AG09319 (cell line): ENCODE data around the gene IL11.

Experiments used
- DNase-seq: peaks from one replicate; pipeline ENCODE4 v3.0.0-alpha.2; 2010; ENCODE audit warnings: low read depth; ENCODE audit errors: extremely low read depth
- TF ChIP-seq, protein P1 (sequence below): IDR thresholded peaks from 2 replicates; pipeline ENCODE4 v1.5.1; 2011; ENCODE audit warnings: low read depth, mild to moderate bottlenecking, inconsistent platforms, low read length, moderate library complexity

The IL11 gene

DNA sequence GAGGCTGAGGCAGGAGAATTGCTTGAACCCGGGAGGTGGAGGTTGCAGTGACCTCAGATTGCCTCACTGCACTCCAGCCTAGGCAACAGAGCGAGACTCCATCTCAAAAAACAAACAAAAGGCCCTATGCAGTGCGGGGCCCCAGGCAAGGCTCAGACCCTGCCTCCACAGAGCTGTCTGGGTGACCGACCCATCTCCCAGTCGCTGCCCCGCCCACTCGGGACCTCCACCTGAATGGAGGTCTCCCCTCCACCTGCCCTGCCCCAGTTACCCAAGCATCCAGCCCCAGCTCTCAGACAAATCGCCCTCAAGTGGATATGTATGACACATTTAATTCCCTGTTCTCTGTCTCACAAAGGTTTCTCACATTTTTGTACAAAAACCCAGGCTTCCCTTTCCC, 5.0 kb downstream of the IL11 start:
- DNase-seq: no peak
- TF ChIP-seq, protein P1, sequence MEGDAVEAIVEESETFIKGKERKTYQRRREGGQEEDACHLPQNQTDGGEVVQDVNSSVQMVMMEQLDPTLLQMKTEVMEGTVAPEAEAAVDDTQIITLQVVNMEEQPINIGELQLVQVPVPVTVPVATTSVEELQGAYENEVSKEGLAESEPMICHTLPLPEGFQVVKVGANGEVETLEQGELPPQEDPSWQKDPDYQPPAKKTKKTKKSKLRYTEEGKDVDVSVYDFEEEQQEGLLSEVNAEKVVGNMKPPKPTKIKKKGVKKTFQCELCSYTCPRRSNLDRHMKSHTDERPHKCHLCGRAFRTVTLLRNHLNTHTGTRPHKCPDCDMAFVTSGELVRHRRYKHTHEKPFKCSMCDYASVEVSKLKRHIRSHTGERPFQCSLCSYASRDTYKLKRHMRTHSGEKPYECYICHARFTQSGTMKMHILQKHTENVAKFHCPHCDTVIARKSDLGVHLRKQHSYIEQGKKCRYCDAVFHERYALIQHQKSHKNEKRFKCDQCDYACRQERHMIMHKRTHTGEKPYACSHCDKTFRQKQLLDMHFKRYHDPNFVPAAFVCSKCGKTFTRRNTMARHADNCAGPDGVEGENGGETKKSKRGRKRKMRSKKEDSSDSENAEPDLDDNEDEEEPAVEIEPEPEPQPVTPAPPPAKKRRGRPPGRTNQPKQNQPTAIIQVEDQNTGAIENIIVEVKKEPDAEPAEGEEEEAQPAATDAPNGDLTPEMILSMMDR: no peak

DNA sequence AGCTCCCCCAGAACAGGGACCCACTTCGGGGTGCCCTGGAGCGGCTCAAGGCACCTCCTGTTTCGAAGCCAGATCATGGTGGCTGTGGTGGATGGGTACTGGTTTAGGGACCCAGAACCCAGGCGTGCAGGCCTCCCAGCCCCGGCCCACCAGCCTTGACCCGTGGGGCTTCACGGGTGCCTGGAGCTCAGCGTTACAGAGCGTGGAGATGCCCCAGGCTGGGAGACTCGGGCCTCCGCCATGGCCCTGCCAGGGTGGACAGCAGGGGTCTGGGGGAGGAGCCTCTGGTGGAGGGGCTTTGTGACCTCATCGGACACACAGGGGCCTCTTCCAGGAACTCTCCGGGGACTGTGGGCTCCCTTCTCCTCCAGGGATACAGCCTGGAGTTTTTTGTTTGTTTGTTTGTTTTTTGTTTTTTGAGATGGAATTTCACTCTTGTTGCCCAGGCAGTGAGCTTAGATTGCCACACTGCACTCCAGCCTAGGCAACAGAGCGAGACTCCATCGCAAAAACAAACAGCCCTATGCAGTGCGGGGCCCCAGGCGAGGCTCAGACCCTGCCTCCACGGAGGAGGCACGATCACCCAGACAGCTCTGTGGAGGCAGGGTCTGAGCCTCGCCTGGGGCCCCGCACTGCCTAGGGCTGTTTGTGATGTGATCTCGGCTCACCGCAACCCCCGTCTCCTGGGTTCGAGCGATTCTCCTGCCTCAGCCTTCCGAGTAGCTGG, 7.1 kb downstream of the IL11 start, which contains the start of gene GARIN5B:
TSS of gene GARIN5B (minus strand) at position 271 of the 727 bp plus-strand sequence. CDS start at position 77, 194 bp downstream.
- TF ChIP-seq, protein P1: no peak

DNA sequence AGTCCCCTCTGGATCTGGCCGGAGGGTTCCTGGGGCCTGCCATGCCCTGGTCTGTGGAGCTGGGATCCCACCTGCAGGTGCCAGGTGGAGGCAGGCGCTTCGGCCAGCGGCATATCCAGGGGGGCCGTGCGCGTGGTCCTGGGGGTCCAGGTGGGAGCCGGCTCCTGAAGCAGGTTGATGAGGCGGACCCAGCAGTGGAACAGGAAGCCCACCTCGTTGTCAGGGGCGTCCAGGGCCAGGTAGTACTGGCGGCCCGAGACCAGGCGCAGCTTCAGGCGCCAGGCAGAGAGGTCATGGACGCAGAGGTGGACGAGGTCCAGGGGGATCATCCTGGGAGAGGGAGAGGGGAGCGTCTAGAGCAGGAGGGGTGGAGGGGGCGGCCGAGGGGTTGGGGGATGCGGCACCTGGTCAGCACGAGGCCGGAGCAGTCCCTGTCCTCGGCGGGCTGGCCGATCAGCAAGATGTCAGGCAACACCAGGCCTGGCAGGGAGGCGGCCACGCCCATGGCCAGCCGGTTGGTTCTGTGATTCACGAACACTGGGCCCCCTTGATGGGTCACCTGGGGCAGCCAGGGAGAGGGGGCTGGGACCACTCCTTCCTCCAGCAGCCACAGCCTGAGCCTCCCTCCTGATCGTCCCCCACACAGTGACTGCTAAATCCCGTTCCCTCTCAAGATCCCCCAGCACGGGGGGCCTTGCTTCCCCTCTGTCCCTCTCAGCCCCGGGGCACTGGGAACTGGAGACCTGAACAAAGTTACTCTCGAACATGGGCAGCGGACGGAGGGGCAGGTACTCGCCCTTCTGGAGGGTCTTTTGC, 7.9 kb downstream of the IL11 start:
- TF ChIP-seq, protein P1: no peak

More for the DNA sequence above, 7.1 kb downstream of the IL11 start, which contains the start of gene GARIN5B:
- no peak for DNase-seq

GRCh38 chr19:55360902-55361301, 9.4 kb downstream of the IL11 start:
- no peak for DNase-seq
- TF ChIP-seq, protein P1: no peak

More for the DNA sequence above, 7.9 kb downstream of the IL11 start:
- DNase-seq: no peak

DNA sequence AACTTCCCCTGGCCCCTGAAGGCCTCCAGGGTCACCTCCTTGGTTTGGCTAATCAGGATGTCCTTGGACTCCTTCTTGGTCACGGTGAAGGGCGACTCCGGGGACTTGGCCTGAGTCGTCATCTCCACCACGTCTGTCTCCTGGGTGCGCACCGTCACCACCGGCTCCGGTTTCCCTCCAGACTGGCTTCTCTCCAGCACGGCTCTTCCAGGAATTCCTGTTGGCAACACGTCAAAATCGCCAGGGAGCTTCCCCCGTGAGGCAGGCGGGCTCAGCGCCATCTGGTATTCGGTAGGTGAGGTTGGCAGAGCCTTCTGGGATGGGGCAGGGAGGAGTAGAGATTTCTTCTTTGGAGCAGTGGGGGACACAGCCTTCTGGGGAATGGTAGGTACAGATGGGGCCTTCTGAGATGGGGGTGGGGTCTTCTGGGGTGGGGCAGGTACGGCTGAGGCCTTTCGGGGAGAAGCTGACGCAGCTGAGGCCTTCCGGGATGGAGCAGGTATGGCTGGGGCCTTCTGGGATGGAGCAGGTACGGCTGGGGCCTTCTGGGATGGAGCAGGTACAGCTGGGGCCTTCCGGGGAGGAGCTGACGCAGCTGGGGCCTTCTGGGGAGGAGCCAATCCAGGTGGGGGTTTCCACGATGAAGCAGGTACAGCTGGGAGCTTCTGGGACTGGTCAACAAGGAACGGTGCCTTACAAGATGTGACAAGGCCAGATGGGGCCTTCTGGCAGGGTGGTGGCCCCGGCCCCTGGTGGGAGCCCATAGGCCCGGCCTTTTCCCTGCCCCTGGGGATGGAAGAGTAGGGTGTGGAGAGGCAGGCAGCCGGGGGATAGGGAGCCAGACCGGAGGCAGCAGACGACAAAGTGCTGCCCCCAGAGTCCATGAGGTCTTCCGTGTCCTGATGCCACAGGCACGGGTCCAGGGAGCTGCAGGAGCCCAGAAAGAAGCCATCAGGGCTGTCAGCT, 11.0 kb downstream of the IL11 start:
- TF ChIP-seq, protein P1: no peak
- DNase-seq: no peak

DNA sequence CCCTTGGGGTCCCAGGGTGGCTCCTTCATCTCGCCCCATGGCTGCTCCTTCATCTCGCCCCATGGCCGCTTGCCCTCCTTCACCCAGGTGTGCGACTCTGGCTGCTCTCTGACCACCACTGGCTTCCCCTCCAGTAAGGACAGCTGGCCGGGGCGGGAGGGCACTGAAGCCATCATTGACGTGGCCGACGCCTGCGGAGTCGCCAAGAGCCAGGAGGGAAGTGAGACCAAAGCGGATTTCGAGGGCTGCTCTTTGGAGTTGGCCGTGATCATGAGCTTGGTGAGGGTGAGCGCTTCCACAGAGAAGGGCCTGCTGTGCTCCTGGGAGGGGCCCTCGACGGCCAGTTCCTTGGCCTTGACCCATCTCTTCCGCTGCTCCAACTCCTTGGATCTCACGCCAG, 11.8 kb downstream of the IL11 start:
- TF ChIP-seq, protein P1: no peak
- no peak for DNase-seq
